BE2C (cell line): Measurements from ENCODE around the gene ROBO3.

ENCODE experiments used
- DNase-seq: peaks from one replicate; pipeline ENCODE4 v3.0.0-alpha.2; 2020
- H3K27me3 ChIP-seq: fragments of 250-450 bp; sonication (Bioruptor Pico); 2 replicates; pipeline ENCODE4 v1.5.1; 2020; ENCODE audit warnings: mild to moderate bottlenecking
- H3K36me3 ChIP-seq: fragments of 250-450 bp; sonication (Bioruptor Pico); 2 replicates; pipeline ENCODE4 v1.5.1; 2020; ENCODE audit warnings: mild to moderate bottlenecking
- H3K4me1 ChIP-seq: fragments of 250-450 bp; sonication (Bioruptor Pico); 2 replicates; pipeline ENCODE4 v1.5.1; 2020
- H3K4me3 ChIP-seq: 2 replicates; pipeline ENCODE4 v1.5.1; 2011; ENCODE audit warnings: low read depth, low read length
- H3K9me3 ChIP-seq: fragments of 250-450 bp; sonication (Bioruptor Pico); 2 replicates; pipeline ENCODE4 v1.5.1; 2020
- CTCF ChIP-seq: IDR thresholded peaks from 2 replicates; pipeline ENCODE4 v1.5.1; 2012; ENCODE audit warnings: mild to moderate bottlenecking, low read depth, low read length

Gene ROBO3

GRCh38 chr11:124840666-124841065 is 24.6 kb upstream of the ROBO3 start:
- no peak overlapping the region for H3K4me3 ChIP-seq
- H3K9me3 ChIP-seq = no peaks in the 10 kb centered on the region
- DNase-seq = no peak
- no peaks in the 10 kb centered on the region for H3K4me1 ChIP-seq
- H3K36me3 ChIP-seq = no peaks in the 10 kb centered on the region
- H3K27me3 ChIP-seq = peaks cover 97% of the 10 kb centered on the region
- TF ChIP-seq CTCF = no peak

- TF ChIP-seq CTCF = no peak
- no peaks in the 10 kb centered on the region for H3K36me3 ChIP-seq
- peaks cover 98% of the 10 kb centered on the region for H3K27me3 ChIP-seq
- no peak for DNase-seq
- no peaks in the 10 kb centered on the region for H3K4me1 ChIP-seq
- no peak overlapping the region for H3K4me3 ChIP-seq
- no peaks in the 10 kb centered on the region for H3K9me3 ChIP-seq
Measured at GRCh38 chr11:124841201-124841600, 24.0 kb upstream of the ROBO3 start.

- Histone ChIP-seq H3K27me3 (peaks cover 100% of the 10 kb centered on the region), H3K36me3 (no peaks in the 10 kb centered on the region), H3K4me1 (no peaks in the 10 kb centered on the region), H3K4me3 (no peak overlapping the region), H3K9me3 (no peaks in the 10 kb centered on the region)
- TF ChIP-seq CTCF = no peak
- no peak for DNase-seq
Measured at GRCh38 chr11:124841840-124842239, 23.4 kb upstream of the ROBO3 start.

GRCh38 chr11:124842305-124842704 is 22.9 kb upstream of the ROBO3 start:
- H3K36me3 ChIP-seq = no peaks in the 10 kb centered on the region
- no peak for DNase-seq
- TF ChIP-seq CTCF = no peak
- H3K4me1 ChIP-seq = no peaks in the 10 kb centered on the region
- H3K9me3 ChIP-seq = no peaks in the 10 kb centered on the region
- H3K4me3 ChIP-seq = no peak overlapping the region
- peaks cover 100% of the 10 kb centered on the region for H3K27me3 ChIP-seq

- H3K9me3 ChIP-seq = no peaks in the 10 kb centered on the region
- peaks cover 100% of the 10 kb centered on the region for H3K27me3 ChIP-seq
- no peak for DNase-seq
- no peaks in the 10 kb centered on the region for H3K4me1 ChIP-seq
- H3K4me3 ChIP-seq = no peak overlapping the region
- H3K36me3 ChIP-seq = no peaks in the 10 kb centered on the region
- no peak for TF ChIP-seq CTCF
Measured at GRCh38 chr11:124843616-124843910, 21.7 kb upstream of the ROBO3 start.

GRCh38 chr11:124844664-124845079 is 20.6 kb upstream of the ROBO3 start:
- H3K4me1 ChIP-seq = no peaks in the 10 kb centered on the region
- H3K27me3 ChIP-seq = peaks cover 98% of the 10 kb centered on the region
- no peaks in the 10 kb centered on the region for H3K9me3 ChIP-seq

More at GRCh38 chr11:124844664-124845079, 20.6 kb upstream of the ROBO3 start:
- no peak for DNase-seq
- Histone ChIP-seq H3K36me3 (no peaks in the 10 kb centered on the region), H3K4me3 (no peak overlapping the region)
- no peak for TF ChIP-seq CTCF
